Gastroesophageal sphincter (tissue), 3 donors: ENCODE measurements around the gene OTP.

ENCODE experiments used
- POLR2A ChIP-seq, 2 donors: fragments of 450-650 bp; IDR thresholded peaks; one replicate each; pipeline ENCODE4 v1.6.1; 2017; ENCODE audit warnings: antibody characterized with exemption in 2 of 2, mild to moderate bottlenecking in 2 of 2, moderate library complexity in 1 of 2
- TF ChIP-seq, protein P1 (sequence below), 4 experiments: fragments of 200-600 bp in 2 of 4; fragments of 450-650 bp in 2 of 4; sonication (generic) in 1 of 4; IDR thresholded peaks; one replicate each; pipeline ENCODE4 v1.5.1; 2017 to 2019; ENCODE audit warnings: antibody characterized with exemption in 4 of 4, mild to moderate bottlenecking in 2 of 4, moderate library complexity in 2 of 4

DNA sequence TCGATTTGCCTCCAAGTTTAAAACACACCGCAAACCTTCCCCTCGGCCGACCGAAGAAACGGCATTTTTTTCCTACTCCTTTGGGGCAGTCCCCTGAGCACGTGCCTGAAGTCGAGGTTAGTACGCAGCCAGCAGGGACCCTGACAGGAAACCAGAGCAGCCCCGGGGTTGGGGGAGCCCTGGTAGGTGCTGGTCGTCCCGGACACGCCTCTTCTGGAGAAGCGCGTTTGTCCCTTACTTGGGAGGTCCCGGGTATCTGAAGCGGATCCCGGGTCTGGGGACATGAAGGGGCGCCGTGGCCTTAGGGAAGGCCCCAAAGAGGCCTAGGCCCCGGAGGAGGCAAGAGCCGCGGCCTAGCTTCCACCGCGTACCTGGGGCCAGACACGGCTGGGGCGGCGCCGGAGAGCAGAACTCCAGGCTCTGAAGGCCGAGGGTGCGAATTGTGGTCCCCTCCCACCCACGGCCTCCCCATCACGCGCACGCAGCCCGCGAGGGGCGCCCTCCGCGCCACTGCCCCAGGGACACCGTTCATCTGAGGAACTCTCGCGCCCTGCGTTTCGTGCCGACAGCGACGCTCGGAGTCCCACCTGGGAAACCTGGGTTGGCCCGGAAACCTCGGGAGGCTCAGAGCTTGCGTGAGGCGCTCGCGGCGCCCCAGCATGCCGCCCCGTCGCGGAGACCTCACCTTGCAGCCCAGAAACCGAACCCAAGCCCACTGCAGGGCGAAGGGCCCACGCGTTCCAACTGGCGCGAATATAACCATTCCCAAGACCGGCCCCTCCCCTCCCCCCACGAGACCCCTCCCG is 10.4 kb downstream of the OTP start:
- TF ChIP-seq, protein P1, sequence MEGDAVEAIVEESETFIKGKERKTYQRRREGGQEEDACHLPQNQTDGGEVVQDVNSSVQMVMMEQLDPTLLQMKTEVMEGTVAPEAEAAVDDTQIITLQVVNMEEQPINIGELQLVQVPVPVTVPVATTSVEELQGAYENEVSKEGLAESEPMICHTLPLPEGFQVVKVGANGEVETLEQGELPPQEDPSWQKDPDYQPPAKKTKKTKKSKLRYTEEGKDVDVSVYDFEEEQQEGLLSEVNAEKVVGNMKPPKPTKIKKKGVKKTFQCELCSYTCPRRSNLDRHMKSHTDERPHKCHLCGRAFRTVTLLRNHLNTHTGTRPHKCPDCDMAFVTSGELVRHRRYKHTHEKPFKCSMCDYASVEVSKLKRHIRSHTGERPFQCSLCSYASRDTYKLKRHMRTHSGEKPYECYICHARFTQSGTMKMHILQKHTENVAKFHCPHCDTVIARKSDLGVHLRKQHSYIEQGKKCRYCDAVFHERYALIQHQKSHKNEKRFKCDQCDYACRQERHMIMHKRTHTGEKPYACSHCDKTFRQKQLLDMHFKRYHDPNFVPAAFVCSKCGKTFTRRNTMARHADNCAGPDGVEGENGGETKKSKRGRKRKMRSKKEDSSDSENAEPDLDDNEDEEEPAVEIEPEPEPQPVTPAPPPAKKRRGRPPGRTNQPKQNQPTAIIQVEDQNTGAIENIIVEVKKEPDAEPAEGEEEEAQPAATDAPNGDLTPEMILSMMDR (IDR thresholded peaks at IDR 0.05), result no peak
- no peak for TF ChIP-seq POLR2A (IDR thresholded peaks at IDR 0.05)
